Measurements from ENCODE around the gene AFF1. TPM values are rescaled to one million over a fixed set of nuclear protein-coding genes. Genes with fewer than 3 reads are reported as not detected.
"Not testable (repeated sequence)": the region's sequence is repeated elsewhere in the genome, so short reads cannot be mapped to it uniquely, and the experiment has no call there.

Gene AFF1
- total and polyA plus RNA-seq, 7 experiments from 2014 or later = 20.8 to 88.6 (median 66.8) TPM

DNA sequence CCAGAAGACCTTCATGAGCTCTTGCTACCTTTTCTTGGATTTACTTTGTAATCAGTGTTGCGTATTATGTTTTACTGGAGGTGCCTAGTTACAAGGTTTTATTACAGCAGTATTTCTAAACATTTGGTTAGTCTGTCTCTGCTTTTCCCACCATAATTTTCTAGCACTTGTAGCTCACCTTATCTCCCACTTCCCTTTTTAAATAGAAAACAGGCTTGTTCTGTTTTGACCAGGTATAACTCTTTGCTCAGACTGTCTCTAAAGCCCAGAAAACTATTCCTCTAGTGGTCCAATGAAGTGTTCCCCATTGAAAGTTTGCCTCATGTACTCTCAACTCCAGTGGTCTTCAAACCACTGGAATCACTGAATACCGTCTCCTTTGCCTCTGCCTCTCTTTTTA is 43.9 kb downstream of the AFF1 start:
- H3K27ac ChIP-seq (ENCODE audit: low read depth, low read length) = no peak overlapping the region
- POLR2A ChIA-PET = no interaction called here
- H3K9me3 ChIP-seq (ENCODE audit: control insufficient read depth in 2 of 3, low read length in 3 of 3) = no peaks in the 10 kb centered on the region

DNA sequence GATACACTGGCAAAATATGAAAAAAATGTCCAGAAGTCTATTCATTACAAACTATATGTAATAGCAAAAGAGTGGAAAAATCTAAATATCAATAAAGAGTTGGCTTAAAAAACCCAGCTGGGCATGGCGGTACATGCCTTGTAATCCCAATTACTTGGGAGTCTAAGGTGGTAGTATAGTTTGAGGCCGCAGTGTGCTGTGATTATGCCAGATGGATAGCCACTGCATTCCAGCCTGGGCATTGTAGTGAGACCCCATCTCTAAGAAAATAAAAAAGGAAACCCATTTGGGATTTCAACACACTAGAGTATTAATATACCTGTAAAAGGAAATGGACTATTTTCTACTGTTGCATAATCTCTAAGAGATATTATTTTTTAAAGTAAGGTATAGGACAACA is 45.4 kb downstream of the AFF1 start:
- no peak overlapping the region for H3K4me3 ChIP-seq (ENCODE audit: low read length)
- CTCF ChIA-PET = interaction anchor here (1.0 to 1.7 kb wide), 2 partner anchors 19 to 31 kb away, joined by 3 read pairs; no protein-coding TSS in a partner anchor
- peaks cover 0 to 10% (median 5%) of the 10 kb centered on the region in 5 donors for H3K36me3 Mint-ChIP-seq
- H3K4me3 Mint-ChIP-seq = no peak overlapping the region
- no peaks in the 10 kb centered on the region for H3K36me3 ChIP-seq (ENCODE audit: control insufficient read depth in 2 of 3, insufficient read depth in 3 of 3, low read length in 3 of 3)
- ATAC-seq (no peak), DNase-seq (no peak)
- no peaks in the 10 kb centered on the region for H3K27me3 Mint-ChIP-seq
- H3K27ac ChIP-seq (ENCODE audit: low read depth, low read length) = no peak overlapping the region
- intact Hi-C loops (cut with micrococcal nuclease) = no loop called here
- H3K4me1 ChIP-seq (ENCODE audit: control insufficient read depth in 2 of 2, insufficient read depth in 2 of 2, low read length in 2 of 2) = peaks cover 0 to 11% of the 10 kb centered on the region in 2 donors
- H3K9me3 ChIP-seq (ENCODE audit: control insufficient read depth in 2 of 3, low read length in 3 of 3) = no peaks in the 10 kb centered on the region
- H3K27ac Mint-ChIP-seq = peak overlapping the region in 4 of 9 donors; percentile 3 to 57 (median 43)
- POLR2A ChIA-PET = no interaction called here
- peaks cover 23 to 68% (median 39%) of the 10 kb centered on the region in 7 donors for H3K4me1 Mint-ChIP-seq
- no peaks in the 10 kb centered on the region for H3K9me3 Mint-ChIP-seq
- H3K27me3 ChIP-seq (ENCODE audit: control insufficient read depth in 2 of 2, insufficient read depth in 2 of 2, low read length in 2 of 2) = no peaks in the 10 kb centered on the region

More for the DNA sequence above, 43.9 kb downstream of the AFF1 start:
- Mint-ChIP-seq H3K27me3 (no peaks in the 10 kb centered on the region), H3K36me3 (peaks cover 0 to 13% (median 5%) of the 10 kb centered on the region in 5 donors), H3K4me1 (peaks cover 28 to 81% (median 50%) of the 10 kb centered on the region in 7 donors), H3K4me3 (no peak overlapping the region), H3K27ac (peak overlapping the region in 3 of 9 donors; percentile 19 to 57 (median 26)), H3K9me3 (no peaks in the 10 kb centered on the region)
- ATAC-seq (no peak), DNase-seq (no peak)
- no peak overlapping the region for H3K4me3 ChIP-seq (ENCODE audit: low read length)
- H3K27me3 ChIP-seq (ENCODE audit: control insufficient read depth in 2 of 2, insufficient read depth in 2 of 2, low read length in 2 of 2) = no peaks in the 10 kb centered on the region
- no peaks in the 10 kb centered on the region for H3K36me3 ChIP-seq (ENCODE audit: control insufficient read depth in 2 of 3, insufficient read depth in 3 of 3, low read length in 3 of 3)
- CTCF ChIA-PET = interaction anchor here (1.7 kb wide), 1 partner anchor 20 kb away, joined by 3 read pairs; no protein-coding TSS in a partner anchor
- H3K4me1 ChIP-seq (ENCODE audit: control insufficient read depth in 2 of 2, insufficient read depth in 2 of 2, low read length in 2 of 2) = peaks cover 0 to 11% of the 10 kb centered on the region in 2 donors
- intact Hi-C loops (cut with micrococcal nuclease) = loop anchor here in 1 of 2 donors (5.0 kb wide), 2 partner anchors 34 to 41 kb away; partner anchors contain the start of gene AFF1

DNA sequence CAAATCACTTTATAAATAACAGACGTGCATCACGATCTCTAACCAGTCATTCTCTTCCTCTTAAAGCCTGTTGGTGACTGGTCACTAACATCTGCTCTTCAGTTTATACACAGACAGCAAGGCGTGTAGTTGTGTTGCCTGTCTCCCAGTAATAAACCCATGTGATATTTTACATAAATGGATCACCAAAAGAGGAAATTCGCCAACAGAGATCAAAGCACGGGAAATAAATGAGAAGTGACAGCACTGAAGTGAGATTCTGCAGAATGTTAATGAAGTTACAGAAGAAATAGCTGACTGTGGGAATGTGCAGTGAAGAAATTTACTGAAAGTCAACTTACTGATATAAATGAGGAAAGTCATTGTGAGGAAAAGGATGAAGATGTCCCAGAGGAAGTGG is 47.0 kb downstream of the AFF1 start:
- H3K4me1 Mint-ChIP-seq = peaks cover 13 to 54% (median 28%) of the 10 kb centered on the region in 7 donors
- peaks cover 0 to 10% (median 5%) of the 10 kb centered on the region in 5 donors for H3K36me3 Mint-ChIP-seq
- H3K9me3 Mint-ChIP-seq = no peaks in the 10 kb centered on the region
- Histone ChIP-seq H3K36me3 (ENCODE audit: control insufficient read depth in 2 of 3, insufficient read depth in 3 of 3, low read length in 3 of 3) (no peaks in the 10 kb centered on the region), H3K27me3 (ENCODE audit: control insufficient read depth in 2 of 2, insufficient read depth in 2 of 2, low read length in 2 of 2) (no peaks in the 10 kb centered on the region), H3K9me3 (ENCODE audit: control insufficient read depth in 2 of 3, low read length in 3 of 3) (no peaks in the 10 kb centered on the region), H3K27ac (ENCODE audit: low read depth, low read length) (no peak overlapping the region), H3K4me1 (ENCODE audit: control insufficient read depth in 2 of 2, insufficient read depth in 2 of 2, low read length in 2 of 2) (peaks cover 0 to 11% of the 10 kb centered on the region in 2 donors), H3K4me3 (ENCODE audit: low read length) (no peak overlapping the region)
- POLR2A ChIA-PET = interaction anchor here (1.7 kb wide), 1 partner anchor 24 kb away, joined by 4 read pairs; no protein-coding TSS in a partner anchor
- no peaks in the 10 kb centered on the region for H3K27me3 Mint-ChIP-seq
- ATAC-seq (peak; percentile 83), DNase-seq (peak in 5 of 9 donors; percentile 14 to 39 (median 25))
- H3K27ac Mint-ChIP-seq = peak overlapping the region in 8 of 9 donors; percentile 1 to 57 (median 50)
- intact Hi-C loops (cut with micrococcal nuclease) = loop anchor here in 1 of 2 donors (2.0 kb wide), 1 partner anchor 25 kb away; no protein-coding TSS in a partner anchor
- H3K4me3 Mint-ChIP-seq = peak overlapping the region; percentile 5 to 80 (median 56)
- CTCF ChIA-PET = no interaction called here

DNA sequence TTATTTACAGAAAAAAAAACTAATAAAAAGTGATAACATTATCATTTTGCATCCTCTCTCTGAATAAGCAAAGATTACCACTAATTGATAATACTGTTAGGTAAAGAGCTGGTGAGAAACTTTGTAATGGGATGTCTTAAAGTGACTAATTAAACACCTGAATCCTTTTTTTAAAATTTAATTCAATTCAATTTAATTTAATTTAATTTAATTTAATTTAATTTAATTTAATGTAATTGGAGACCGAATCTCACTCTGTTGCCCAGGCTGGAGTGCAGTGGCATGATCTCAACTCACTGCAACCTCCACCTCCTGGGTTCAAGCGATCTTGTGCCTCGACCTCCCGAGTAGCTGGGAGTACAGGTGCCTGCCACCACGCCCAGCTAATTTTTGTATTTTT is 51.0 kb downstream of the AFF1 start:
- H3K9me3 ChIP-seq (ENCODE audit: control insufficient read depth in 2 of 3, low read length in 3 of 3); H3K36me3 ChIP-seq (ENCODE audit: control insufficient read depth in 2 of 3, insufficient read depth in 3 of 3, low read length in 3 of 3); H3K4me3 Mint-ChIP-seq; POLR2A ChIA-PET; DNase-seq; intact Hi-C loops (cut with micrococcal nuclease); H3K27ac Mint-ChIP-seq; H3K4me3 ChIP-seq (ENCODE audit: low read length); H3K27me3 ChIP-seq (ENCODE audit: control insufficient read depth in 2 of 2, insufficient read depth in 2 of 2, low read length in 2 of 2); H3K9me3 Mint-ChIP-seq; ATAC-seq; H3K27ac ChIP-seq (ENCODE audit: low read depth, low read length); H3K27me3 Mint-ChIP-seq: not testable (repeated sequence)
- peaks cover 5 to 22% (median 20%) of the 10 kb centered on the region in 5 donors for H3K36me3 Mint-ChIP-seq
- CTCF ChIA-PET = interaction anchor here (0.7 to 0.8 kb wide), 2 partner anchors 51 to 216 kb away, joined by 3 to 5 read pairs; partner anchors contain the start of gene AFF1
- H3K4me1 Mint-ChIP-seq = peaks cover 10 to 25% (median 14%) of the 10 kb centered on the region in 7 donors
- H3K4me1 ChIP-seq (ENCODE audit: control insufficient read depth in 2 of 2, insufficient read depth in 2 of 2, low read length in 2 of 2) = peaks cover 0 to 11% of the 10 kb centered on the region in 2 donors

DNA sequence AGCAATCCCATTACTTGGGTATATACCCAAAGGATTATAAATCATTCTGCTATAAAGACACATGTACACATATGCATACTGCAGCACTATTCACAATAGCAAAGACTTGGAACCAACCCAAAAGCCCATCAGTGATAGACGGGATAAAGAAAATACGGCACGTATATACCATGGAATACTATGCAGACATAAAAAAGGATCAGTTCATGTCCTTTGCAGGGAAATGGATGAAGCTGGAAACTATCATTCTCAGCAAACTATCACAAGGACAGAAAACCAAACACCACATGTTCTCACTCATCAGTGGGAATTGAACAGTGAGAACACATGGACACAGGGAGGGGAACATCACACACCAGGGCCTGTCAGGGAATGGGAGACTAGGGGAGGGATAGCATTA is 54.8 kb downstream of the AFF1 start:
- H3K4me1 ChIP-seq (ENCODE audit: control insufficient read depth in 2 of 2, insufficient read depth in 2 of 2, low read length in 2 of 2); CTCF ChIA-PET; H3K27ac Mint-ChIP-seq; H3K9me3 ChIP-seq (ENCODE audit: control insufficient read depth in 2 of 3, low read length in 3 of 3); H3K4me3 Mint-ChIP-seq; DNase-seq; ATAC-seq; H3K27ac ChIP-seq (ENCODE audit: low read depth, low read length); H3K27me3 ChIP-seq (ENCODE audit: control insufficient read depth in 2 of 2, insufficient read depth in 2 of 2, low read length in 2 of 2); H3K27me3 Mint-ChIP-seq; H3K9me3 Mint-ChIP-seq; POLR2A ChIA-PET; H3K4me3 ChIP-seq (ENCODE audit: low read length); H3K36me3 ChIP-seq (ENCODE audit: control insufficient read depth in 2 of 3, insufficient read depth in 3 of 3, low read length in 3 of 3): not testable (repeated sequence)
- intact Hi-C loops (cut with micrococcal nuclease) = loop anchor here in 1 of 2 donors (5.0 kb wide), 1 partner anchor 32 kb away; no protein-coding TSS in a partner anchor
- Mint-ChIP-seq H3K36me3 (peaks cover 5 to 20% (median 19%) of the 10 kb centered on the region in 5 donors), H3K4me1 (peaks cover 0 to 12% (median 8%) of the 10 kb centered on the region in 7 donors)

DNA sequence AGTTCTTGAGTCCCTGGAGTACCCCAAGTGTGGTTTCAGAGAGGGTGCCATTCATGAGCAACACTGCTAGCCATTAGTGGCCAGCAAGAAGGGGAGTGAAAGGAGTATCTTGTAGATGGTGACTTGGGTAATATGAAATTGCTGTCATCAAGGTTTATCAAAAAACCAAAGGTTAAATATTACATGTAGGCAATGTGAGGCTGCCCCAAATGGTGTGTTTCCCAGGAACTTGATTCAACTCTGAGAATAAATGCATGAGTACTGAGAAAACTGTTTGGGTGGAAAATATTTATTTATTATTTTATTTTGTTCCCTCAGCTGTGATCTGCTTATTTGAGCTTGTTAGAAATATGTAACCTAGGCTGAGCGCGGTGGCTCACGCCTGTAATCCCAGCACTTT is 55.7 kb downstream of the AFF1 start:
- peaks cover 0 to 14% (median 10%) of the 10 kb centered on the region in 7 donors for H3K4me1 Mint-ChIP-seq

More for the DNA sequence above, 55.7 kb downstream of the AFF1 start:
- no peak for ATAC-seq
- Histone ChIP-seq H3K9me3 (ENCODE audit: control insufficient read depth in 2 of 3, low read length in 3 of 3) (no peaks in the 10 kb centered on the region), H3K36me3 (ENCODE audit: control insufficient read depth in 2 of 3, insufficient read depth in 3 of 3, low read length in 3 of 3) (no peaks in the 10 kb centered on the region), H3K27ac (ENCODE audit: low read depth, low read length) (no peak overlapping the region), H3K27me3 (ENCODE audit: control insufficient read depth in 2 of 2, insufficient read depth in 2 of 2, low read length in 2 of 2) (no peaks in the 10 kb centered on the region), H3K4me1 (ENCODE audit: control insufficient read depth in 2 of 2, insufficient read depth in 2 of 2, low read length in 2 of 2) (no peaks in the 10 kb centered on the region), H3K4me3 (ENCODE audit: low read length) (no peak overlapping the region)
- H3K36me3 Mint-ChIP-seq = peaks cover 5 to 22% (median 21%) of the 10 kb centered on the region in 5 donors
- peak overlapping the region in 1 of 9 donors; percentile 33 for H3K27ac Mint-ChIP-seq
- no peaks in the 10 kb centered on the region for H3K27me3 Mint-ChIP-seq
- DNase-seq = no peak
- H3K4me3 Mint-ChIP-seq = no peak overlapping the region
- intact Hi-C loops (cut with micrococcal nuclease) = loop anchor here in 1 of 2 donors (5.0 kb wide), 1 partner anchor 33 kb away; no protein-coding TSS in a partner anchor
- CTCF ChIA-PET = no interaction called here
- H3K9me3 Mint-ChIP-seq = peaks cover 0 to 2% (median 0%) of the 10 kb centered on the region in 11 donors
- POLR2A ChIA-PET = no interaction called here

Measured in naive thymus-derived CD4-positive, alpha-beta T cell (primary cell).